ENCODE results near the gene TENM4.

DNA sequence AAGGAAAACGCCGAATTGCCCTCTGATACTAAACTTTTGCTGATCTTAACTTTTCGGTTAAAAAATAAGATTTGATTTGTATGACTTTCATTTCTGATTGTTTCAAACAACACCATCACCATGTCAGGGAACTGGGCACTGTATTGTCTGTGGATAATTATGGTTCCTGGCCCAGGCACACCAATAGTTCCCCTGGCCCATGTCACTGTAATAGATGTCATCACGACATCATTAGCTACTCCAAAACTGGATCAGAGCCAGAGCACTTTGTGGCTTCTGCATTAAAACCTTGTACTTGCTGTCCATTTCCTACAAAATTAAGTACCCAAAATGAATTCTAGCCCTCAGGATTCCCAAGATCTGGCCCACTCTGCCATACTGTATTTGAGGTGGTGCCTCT is 746.7 kb downstream of the TENM4 start:
- TF ChIP-seq POLR2A (IDR thresholded peaks at IDR 0.05; ENCODE audit: low read depth, low read length) (no peak), MTA3 (IDR thresholded peaks at IDR 0.05; ENCODE audit: borderline replicate concordance, low read length) (no peak), ZNF274 (IDR thresholded peaks at IDR 0.05; ENCODE audit: insufficient read depth, insufficient read length) (no peak), TBL1XR1 (IDR thresholded peaks at IDR 0.05; ENCODE audit: low read depth, low read length) (no peak), MYC (IDR thresholded peaks at IDR 0.05; ENCODE audit: insufficient read depth, insufficient read length, insufficient replicate concordance, low read length, severe bottlenecking) (no peak), TARDBP (IDR thresholded peaks at IDR 0.05; ENCODE audit: borderline replicate concordance) (no peak), EZH2 (IDR thresholded peaks at IDR 0.05; ENCODE audit: borderline replicate concordance, control insufficient read depth, low read depth, low read length) (no peak), CREM (IDR thresholded peaks at IDR 0.05; ENCODE audit: low read depth) (no peak)
- TF ChIP-seq, protein P1, sequence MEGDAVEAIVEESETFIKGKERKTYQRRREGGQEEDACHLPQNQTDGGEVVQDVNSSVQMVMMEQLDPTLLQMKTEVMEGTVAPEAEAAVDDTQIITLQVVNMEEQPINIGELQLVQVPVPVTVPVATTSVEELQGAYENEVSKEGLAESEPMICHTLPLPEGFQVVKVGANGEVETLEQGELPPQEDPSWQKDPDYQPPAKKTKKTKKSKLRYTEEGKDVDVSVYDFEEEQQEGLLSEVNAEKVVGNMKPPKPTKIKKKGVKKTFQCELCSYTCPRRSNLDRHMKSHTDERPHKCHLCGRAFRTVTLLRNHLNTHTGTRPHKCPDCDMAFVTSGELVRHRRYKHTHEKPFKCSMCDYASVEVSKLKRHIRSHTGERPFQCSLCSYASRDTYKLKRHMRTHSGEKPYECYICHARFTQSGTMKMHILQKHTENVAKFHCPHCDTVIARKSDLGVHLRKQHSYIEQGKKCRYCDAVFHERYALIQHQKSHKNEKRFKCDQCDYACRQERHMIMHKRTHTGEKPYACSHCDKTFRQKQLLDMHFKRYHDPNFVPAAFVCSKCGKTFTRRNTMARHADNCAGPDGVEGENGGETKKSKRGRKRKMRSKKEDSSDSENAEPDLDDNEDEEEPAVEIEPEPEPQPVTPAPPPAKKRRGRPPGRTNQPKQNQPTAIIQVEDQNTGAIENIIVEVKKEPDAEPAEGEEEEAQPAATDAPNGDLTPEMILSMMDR (IDR thresholded peaks at IDR 0.05 in 2 of 3, conservative IDR thresholded peaks at IDR 0.05 in 1 of 3; ENCODE audit: control insufficient read depth in 2 of 3, extremely low read depth in 1 of 3, insufficient read depth in 1 of 3, low read depth in 3 of 3, low read length in 3 of 3): no peak
- TF ChIP-seq, protein P2, sequence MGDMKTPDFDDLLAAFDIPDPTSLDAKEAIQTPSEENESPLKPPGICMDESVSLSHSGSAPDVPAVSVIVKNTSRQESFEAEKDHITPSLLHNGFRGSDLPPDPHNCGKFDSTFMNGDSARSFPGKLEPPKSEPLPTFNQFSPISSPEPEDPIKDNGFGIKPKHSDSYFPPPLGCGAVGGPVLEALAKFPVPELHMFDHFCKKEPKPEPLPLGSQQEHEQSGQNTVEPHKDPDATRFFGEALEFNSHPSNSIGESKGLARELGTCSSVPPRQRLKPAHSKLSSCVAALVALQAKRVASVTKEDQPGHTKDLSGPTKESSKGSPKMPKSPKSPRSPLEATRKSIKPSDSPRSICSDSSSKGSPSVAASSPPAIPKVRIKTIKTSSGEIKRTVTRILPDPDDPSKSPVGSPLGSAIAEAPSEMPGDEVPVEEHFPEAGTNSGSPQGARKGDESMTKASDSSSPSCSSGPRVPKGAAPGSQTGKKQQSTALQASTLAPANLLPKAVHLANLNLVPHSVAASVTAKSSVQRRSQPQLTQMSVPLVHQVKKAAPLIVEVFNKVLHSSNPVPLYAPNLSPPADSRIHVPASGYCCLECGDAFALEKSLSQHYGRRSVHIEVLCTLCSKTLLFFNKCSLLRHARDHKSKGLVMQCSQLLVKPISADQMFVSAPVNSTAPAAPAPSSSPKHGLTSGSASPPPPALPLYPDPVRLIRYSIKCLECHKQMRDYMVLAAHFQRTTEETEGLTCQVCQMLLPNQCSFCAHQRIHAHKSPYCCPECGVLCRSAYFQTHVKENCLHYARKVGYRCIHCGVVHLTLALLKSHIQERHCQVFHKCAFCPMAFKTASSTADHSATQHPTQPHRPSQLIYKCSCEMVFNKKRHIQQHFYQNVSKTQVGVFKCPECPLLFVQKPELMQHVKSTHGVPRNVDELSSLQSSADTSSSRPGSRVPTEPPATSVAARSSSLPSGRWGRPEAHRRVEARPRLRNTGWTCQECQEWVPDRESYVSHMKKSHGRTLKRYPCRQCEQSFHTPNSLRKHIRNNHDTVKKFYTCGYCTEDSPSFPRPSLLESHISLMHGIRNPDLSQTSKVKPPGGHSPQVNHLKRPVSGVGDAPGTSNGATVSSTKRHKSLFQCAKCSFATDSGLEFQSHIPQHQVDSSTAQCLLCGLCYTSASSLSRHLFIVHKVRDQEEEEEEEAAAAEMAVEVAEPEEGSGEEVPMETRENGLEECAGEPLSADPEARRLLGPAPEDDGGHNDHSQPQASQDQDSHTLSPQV (IDR thresholded peaks at IDR 0.05): no peak
- TF ChIP-seq, protein P3, sequence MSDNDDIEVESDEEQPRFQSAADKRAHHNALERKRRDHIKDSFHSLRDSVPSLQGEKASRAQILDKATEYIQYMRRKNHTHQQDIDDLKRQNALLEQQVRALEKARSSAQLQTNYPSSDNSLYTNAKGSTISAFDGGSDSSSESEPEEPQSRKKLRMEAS (IDR thresholded peaks at IDR 0.05; ENCODE audit: low read depth, low read length): no peak
- TF ChIP-seq, protein P4, sequence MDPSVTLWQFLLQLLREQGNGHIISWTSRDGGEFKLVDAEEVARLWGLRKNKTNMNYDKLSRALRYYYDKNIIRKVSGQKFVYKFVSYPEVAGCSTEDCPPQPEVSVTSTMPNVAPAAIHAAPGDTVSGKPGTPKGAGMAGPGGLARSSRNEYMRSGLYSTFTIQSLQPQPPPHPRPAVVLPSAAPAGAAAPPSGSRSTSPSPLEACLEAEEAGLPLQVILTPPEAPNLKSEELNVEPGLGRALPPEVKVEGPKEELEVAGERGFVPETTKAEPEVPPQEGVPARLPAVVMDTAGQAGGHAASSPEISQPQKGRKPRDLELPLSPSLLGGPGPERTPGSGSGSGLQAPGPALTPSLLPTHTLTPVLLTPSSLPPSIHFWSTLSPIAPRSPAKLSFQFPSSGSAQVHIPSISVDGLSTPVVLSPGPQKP (IDR thresholded peaks at IDR 0.05; ENCODE audit: low read depth, low read length): no peak
- TF ChIP-seq, protein P5, sequence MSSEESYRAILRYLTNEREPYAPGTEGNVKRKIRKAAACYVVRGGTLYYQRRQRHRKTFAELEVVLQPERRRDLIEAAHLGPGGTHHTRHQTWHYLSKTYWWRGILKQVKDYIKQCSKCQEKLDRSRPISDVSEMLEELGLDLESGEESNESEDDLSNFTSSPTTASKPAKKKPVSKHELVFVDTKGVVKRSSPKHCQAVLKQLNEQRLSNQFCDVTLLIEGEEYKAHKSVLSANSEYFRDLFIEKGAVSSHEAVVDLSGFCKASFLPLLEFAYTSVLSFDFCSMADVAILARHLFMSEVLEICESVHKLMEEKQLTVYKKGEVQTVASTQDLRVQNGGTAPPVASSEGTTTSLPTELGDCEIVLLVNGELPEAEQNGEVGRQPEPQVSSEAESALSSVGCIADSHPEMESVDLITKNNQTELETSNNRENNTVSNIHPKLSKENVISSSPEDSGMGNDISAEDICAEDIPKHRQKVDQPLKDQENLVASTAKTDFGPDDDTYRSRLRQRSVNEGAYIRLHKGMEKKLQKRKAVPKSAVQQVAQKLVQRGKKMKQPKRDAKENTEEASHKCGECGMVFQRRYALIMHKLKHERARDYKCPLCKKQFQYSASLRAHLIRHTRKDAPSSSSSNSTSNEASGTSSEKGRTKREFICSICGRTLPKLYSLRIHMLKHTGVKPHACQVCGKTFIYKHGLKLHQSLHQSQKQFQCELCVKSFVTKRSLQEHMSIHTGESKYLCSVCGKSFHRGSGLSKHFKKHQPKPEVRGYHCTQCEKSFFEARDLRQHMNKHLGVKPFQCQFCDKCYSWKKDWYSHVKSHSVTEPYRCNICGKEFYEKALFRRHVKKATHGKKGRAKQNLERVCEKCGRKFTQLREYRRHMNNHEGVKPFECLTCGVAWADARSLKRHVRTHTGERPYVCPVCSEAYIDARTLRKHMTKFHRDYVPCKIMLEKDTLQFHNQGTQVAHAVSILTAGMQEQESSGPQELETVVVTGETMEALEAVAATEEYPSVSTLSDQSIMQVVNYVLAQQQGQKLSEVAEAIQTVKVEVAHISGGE (CRISPR knock-in tag; IDR thresholded peaks at IDR 0.05): no peak
